RWPE1 (cell line): ENCODE results near the gene TENM4.

ENCODE experiments used
- CTCF ChIA-PET: fragments of 350-600 bp; sonication (Branson Sonifier 250); formaldehyde crosslinking; extraction: SDS; loops from one replicate; lab custom pipeline; 2021; lab: Yijun Ruan, JAX
- POLR2A ChIA-PET: fragments of 400-600 bp; formaldehyde crosslinking; extraction: SDS; loops from one replicate; lab custom pipeline; 2020; ENCODE audit warnings: antibody characterized with exemption; ENCODE audit not compliant: low non-redundant PET; lab: Yijun Ruan, JAX
- DNase-seq: peaks from one replicate; pipeline ENCODE4 v3.0.0; 2012; ENCODE audit warnings: low spot score
- H3K27ac ChIP-seq: fragments of 450-650 bp; 2 replicates; pipeline ENCODE4 v1.5.1; 2017
- TF ChIP-seq, protein P1 (sequence below): fragments of 450-650 bp; conservative IDR thresholded peaks from 2 replicates; pipeline ENCODE4 v1.5.1; 2017; ENCODE audit warnings: low read depth, mild to moderate bottlenecking

TENM4 gene

DNA sequence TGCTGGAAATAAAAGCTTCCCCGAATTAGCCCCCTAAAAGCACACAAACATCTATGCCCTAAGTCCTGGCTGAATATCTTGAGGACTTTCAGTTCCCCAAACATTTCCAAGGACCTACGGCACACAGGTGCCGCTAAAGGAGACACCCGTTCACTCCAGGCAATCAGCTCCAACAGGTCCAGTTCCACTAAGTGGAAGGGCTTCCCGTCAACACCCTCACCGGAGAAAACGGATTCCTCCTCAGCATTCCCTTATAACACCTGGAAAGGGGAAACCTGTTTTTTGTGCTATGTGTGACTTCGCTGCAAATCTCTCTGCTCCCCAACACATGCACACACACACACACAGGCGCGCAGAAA lies 3.9 kb downstream of the TENM4 start:
- DNase-seq: no peak
- TF ChIP-seq, protein P1, sequence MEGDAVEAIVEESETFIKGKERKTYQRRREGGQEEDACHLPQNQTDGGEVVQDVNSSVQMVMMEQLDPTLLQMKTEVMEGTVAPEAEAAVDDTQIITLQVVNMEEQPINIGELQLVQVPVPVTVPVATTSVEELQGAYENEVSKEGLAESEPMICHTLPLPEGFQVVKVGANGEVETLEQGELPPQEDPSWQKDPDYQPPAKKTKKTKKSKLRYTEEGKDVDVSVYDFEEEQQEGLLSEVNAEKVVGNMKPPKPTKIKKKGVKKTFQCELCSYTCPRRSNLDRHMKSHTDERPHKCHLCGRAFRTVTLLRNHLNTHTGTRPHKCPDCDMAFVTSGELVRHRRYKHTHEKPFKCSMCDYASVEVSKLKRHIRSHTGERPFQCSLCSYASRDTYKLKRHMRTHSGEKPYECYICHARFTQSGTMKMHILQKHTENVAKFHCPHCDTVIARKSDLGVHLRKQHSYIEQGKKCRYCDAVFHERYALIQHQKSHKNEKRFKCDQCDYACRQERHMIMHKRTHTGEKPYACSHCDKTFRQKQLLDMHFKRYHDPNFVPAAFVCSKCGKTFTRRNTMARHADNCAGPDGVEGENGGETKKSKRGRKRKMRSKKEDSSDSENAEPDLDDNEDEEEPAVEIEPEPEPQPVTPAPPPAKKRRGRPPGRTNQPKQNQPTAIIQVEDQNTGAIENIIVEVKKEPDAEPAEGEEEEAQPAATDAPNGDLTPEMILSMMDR: no peak
- ChIA-PET CTCF (interaction anchor here (0.6 to 1.4 kb wide), 2 partner anchors 10 to 159 kb away, joined by 3 to 4 read pairs; no protein-coding TSS in a partner anchor), POLR2A (no interaction called here)
- H3K27ac ChIP-seq: peak overlapping the region; percentile 99

DNA sequence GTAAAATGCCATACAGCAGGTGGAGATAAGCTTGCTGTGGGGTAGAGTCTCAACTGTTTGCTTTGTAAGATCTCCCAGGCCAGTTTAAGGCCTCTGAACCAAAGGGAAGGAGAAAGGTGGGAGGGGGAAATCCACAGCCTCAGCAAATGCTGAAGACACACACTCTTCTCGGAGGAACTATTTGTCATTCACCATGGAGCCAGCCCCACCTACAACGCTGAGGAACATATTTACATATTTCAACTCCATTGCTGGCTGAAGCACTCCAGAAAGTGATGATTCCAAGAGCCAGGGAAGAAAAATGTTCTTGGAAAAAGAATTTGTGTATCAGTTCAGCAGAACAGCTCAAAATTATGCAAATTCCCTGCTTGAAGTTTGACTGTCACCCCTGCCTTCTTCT lies 6.5 kb downstream of the TENM4 start:
- H3K27ac ChIP-seq: no peak overlapping the region
- POLR2A ChIA-PET: no interaction called here
- TF ChIP-seq, protein P1: no peak
- DNase-seq: no peak
- CTCF ChIA-PET: no interaction called here

DNA sequence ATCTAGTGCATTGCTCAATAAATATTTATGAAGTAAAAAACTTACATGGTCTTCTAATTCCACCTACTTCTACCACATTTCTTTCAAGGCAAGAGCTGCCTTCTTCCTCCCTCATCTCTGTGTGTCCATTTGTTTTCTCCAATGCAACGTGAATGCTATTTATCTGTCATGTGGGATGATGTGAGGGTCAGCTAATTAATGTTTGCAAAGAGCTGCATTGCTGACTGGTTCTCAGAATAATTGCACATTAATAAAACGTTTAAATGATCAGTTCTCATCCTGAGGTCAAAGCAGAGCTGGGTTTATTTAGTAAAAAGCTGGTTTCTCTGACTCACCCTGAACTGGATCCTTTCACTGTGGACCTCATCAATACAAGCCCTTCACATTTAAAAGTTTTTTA lies 8.7 kb downstream of the TENM4 start:
- no peak overlapping the region for H3K27ac ChIP-seq
- CTCF ChIA-PET: no interaction called here
- TF ChIP-seq, protein P1: no peak
- POLR2A ChIA-PET: no interaction called here
- no peak for DNase-seq

DNA sequence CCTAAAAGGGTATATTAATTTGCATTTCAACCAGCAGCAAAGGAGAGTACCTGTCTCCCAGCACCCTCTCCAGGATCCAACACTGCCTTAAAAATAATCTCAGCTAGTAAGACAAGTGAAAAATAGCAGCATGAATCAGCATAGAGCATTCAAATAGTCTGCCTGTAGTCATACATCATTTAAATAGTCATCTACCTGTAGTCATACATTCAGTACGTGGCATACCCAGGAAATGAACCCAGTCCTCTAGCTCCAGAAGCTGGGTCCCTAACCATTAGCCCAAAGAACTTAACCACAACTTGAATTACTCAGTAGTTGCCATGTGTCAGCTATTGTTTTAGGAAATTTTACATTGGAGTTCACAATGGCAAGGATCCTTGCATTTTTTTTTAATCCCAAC lies 9.3 kb downstream of the TENM4 start:
- POLR2A ChIA-PET: no interaction called here
- no peak overlapping the region for H3K27ac ChIP-seq
- CTCF ChIA-PET: interaction anchor here (0.6 to 1.0 kb wide), 3 partner anchors 10 to 166 kb away, joined by 3 to 4 read pairs (median 4); no protein-coding TSS in a partner anchor
- TF ChIP-seq, protein P1: no peak
- DNase-seq: peak; percentile 82

DNA sequence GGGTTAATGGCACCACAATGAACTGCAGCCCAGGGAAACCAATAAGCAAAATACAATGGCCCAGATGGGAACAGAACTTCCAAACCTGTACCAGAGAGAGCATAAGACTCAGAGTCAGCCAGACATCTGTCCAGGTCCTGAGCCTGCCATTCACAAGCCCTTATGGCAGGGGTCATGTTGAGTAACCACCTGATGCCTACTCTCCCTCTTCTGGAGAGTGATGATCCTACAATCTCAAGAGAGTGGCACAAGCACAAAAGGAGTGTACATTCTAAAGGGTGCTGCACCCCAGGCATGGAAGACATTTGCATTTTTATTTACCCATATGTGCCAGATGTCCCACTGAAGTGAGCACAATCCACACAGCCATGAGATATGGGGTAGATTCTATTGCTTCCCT lies 10.6 kb downstream of the TENM4 start:
- ChIA-PET POLR2A (no interaction called here), CTCF (no interaction called here)
- TF ChIP-seq, protein P1: no peak
- H3K27ac ChIP-seq: no peak overlapping the region
- DNase-seq: no peak

DNA sequence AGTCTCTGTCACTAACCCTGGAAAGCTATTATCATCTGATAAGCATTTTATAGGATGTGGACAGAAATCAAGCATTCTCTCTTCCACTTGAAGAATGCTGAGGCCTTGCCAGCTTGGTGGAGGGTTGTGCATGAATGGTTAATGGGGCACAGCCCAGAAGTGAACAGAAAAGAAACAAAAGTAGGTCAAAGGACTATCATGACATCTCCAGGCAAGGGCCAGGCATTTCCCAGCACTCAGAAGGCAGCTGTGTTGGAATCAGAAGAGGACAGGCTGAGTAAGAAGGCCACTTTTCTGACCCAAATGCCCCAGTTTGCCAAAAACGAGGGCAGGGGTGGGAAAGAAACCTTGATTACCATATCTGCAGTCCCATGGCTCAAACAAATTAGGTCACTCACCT lies 12.4 kb downstream of the TENM4 start:
- no peak overlapping the region for H3K27ac ChIP-seq
- CTCF ChIA-PET: interaction anchor here (0.6 to 1.3 kb wide), 2 partner anchors 28 to 62 kb away, joined by 3 read pairs; no protein-coding TSS in a partner anchor
- TF ChIP-seq, protein P1: no peak
- DNase-seq: no peak
- POLR2A ChIA-PET: no interaction called here
